GM23248 (cell line): ENCODE data around the gene ZNF768.

Source experiments
- EZH2 ChIP-seq: fragments of 200-600 bp; sonication (generic); IDR thresholded peaks from 2 replicates; pipeline ENCODE4 v1.6.1; 2018; ENCODE audit warnings: antibody characterized with exemption, mild to moderate bottlenecking; ENCODE audit not compliant: insufficient read depth, poor library complexity, severe bottlenecking
- EZH2phosphoT487 ChIP-seq: fragments of 200-600 bp; sonication (generic); IDR thresholded peaks from 2 replicates; pipeline ENCODE4 v1.6.1; 2018; ENCODE audit warnings: antibody characterized with exemption, moderate library complexity, mild to moderate bottlenecking, low read depth; ENCODE audit not compliant: insufficient read depth

DNA sequence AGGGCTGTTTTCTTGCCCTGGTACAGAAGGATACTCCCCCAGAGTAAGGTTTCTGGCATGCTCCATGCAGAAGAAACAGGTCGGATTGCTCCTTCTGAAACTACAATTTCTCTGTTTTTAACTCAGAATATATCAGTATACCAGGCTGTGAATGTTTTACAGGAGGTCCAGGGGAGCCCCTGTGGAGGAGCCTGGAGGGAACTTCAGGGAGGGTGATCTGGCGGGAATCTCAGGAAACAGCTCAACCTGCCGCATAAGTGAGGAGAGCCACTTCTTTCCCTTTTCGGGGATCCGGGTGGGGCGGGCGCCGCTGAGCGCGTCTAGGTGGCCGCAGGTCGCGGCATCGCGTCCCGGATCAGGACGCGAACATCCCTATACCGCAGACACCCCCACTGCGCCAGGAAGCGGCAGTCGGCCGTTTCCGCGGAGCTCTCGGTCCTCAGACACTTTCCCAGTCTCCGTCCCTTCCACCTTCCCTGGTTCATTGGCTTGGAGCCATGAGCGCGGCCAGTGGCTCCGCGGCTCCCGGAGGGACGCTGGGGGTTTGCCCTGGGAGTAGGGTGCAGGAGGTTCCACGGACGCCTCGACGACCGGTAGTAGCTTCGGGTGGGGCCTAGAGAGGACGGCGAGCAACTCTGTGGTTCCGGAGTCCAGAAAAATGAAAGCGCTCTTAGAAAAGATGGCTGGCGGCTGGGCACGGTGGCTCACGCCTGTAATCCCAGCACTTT is 34.9 kb upstream of the ZNF768 start:
- TF ChIP-seq EZH2 (no peak), EZH2phosphoT487 (no peak)
